GM08714 (cell line): Measurements from ENCODE around the gene SCUBE1.

ENCODE experiments used
- H3K4me3 ChIP-seq: fragments of 200-500 bp; sonication (Bioruptor generic); 2 replicates; pipeline ENCODE4 v1.5.1; 2014; ENCODE audit warnings: mild to moderate bottlenecking, low read length, inconsistent platforms
- ZNF274 ChIP-seq: IDR thresholded peaks from 2 replicates; pipeline ENCODE4 v1.6.1; 2012; ENCODE audit warnings: mild to moderate bottlenecking, low read depth, low read length

Gene SCUBE1

GRCh38 chr22:43176090-43176489, 167.1 kb downstream of the SCUBE1 start:
- no peak overlapping the region for H3K4me3 ChIP-seq
- TF ChIP-seq ZNF274 = no peak

DNA sequence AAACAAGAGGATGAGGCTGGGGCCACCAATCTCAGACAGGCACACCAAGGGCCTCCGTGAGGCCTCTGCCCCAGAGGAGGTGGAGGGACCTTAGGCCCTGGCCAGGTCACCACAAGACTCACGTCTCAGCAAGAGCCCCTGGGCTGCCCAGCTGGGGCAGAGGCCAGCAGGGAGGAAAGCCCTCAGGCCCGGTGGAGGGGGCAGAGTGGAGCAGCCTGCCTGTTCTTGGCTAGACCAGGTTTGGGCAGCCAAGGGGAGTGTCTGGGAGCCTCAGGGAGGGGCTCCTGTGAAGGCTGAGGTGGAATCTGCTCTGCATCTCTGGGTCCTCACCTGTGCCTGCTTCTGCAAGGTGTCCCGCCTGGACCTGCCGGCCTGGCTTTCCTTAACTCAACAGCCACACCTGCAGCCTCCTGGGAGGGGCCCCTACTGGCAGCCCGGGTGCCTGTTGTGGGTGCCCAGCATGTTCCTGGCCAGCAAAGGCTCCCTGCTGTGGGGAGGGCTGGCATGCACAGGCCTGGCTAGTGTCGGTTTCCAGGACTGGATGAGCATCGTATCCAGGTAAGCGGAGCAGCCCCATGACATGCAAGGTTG, 168.1 kb downstream of the SCUBE1 start:
- TF ChIP-seq ZNF274 = no peak
- no peak overlapping the region for H3K4me3 ChIP-seq

GRCh38 chr22:43173976-43174720, 169.0 kb downstream of the SCUBE1 start:
- no peak for TF ChIP-seq ZNF274
- H3K4me3 ChIP-seq = no peak overlapping the region

DNA sequence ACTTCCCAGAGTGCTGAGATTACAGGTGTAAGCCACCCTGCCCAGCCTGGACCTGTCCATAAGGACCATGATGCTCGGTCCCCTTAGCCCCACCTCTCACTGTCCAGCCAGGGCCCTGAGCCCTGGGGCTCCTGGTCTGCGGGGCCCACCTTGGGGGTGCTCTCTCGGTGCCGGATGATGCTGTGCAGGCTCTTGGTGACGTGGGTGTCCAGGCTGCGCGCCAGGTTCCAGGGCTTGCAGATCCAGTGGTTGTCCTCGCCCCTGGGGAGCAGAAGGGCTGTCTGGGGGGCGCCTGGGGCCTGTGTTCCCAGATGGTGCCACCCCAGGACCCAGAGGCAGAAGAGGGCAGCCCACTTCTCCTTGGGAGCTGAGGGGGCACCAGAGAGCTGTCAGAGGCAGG, 169.6 kb downstream of the SCUBE1 start:
- no peak for TF ChIP-seq ZNF274
- H3K4me3 ChIP-seq = no peak overlapping the region

GRCh38 chr22:43172191-43172590, 171.0 kb downstream of the SCUBE1 start:
- no peak for TF ChIP-seq ZNF274

GRCh38 chr22:43171607-43172006, 171.6 kb downstream of the SCUBE1 start:
- TF ChIP-seq ZNF274 = no peak
- no peak overlapping the region for H3K4me3 ChIP-seq

More at GRCh38 chr22:43172191-43172590, 171.0 kb downstream of the SCUBE1 start:
- H3K4me3 ChIP-seq = no peak overlapping the region

DNA sequence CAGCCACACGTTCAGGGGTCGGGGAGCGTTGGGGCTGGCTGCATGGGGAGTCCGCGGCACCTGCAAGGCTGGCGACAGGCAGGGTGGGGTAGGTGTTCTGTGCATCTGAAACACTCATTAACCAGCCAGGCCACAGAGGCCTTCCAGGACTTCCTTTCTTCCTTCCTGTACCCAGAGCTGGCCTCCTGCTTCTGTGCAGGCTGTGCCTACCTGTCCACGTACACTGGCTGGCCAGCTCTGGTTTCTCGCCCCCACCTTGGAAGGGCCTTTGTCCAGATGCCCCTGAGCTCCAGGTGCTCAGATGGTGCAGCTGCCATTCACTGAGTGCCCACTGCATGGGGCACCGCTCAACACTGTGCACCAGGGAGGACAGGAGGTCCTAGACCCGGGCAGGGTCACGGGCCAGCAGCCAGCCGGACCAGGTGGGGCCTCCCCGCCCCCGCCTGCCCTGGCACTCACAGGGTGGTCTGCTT, 172.1 kb downstream of the SCUBE1 start:
- no peak for TF ChIP-seq ZNF274
- H3K4me3 ChIP-seq = no peak overlapping the region

- TF ChIP-seq ZNF274 = no peak
- no peak overlapping the region for H3K4me3 ChIP-seq
These were observed 173.1 kb downstream of the SCUBE1 start for GRCh38 chr22:43170131-43170480.

- no peak for TF ChIP-seq ZNF274
These were observed 173.7 kb downstream of the SCUBE1 start for GRCh38 chr22:43169310-43170130.

DNA sequence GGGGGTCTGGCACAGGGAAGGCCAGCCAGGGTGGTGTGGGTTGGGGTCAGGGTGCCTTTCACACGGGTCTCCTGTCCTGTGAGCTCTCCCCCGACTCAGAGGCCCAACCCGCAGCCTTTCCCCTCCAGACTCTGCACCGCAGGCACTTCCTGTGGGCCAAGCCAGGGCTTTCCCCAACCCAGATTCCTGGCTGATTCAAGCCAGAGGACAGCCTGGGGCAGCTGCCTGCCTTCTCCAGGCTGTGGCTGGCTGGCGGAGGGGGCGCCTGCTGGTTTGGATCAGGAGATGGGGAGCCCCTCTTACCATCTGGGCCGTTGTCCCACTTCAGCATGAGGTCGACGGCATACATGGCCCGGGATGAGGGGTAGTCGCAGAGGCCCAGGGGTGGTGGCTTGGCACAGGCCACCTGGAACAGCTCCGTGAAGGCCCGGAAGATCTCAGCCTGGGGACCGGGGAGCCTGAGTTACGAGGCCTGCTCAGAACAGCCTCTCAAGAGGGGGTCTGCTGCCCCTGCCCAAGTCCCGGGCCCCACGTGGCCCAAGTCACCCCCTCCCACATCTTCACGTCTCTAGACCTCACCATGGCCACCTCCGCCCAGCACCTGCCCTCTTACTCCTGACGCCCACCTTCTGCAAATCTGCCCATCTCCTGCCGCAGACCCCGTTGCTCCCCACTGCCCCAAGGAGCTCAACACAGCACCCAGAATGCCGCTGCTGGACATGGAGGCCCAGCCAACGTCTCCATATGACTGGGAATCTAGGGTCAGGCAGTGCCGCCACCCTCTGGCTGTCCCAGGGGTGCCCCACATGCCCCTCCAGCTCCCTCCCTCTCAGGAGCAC, 174.5 kb downstream of the SCUBE1 start:
- no peak for TF ChIP-seq ZNF274
- H3K4me3 ChIP-seq = no peak overlapping the region

More at GRCh38 chr22:43169310-43170130, 173.7 kb downstream of the SCUBE1 start:
- H3K4me3 ChIP-seq = no peak overlapping the region

GRCh38 chr22:43167001-43167589, 176.1 kb downstream of the SCUBE1 start:
- no peak for TF ChIP-seq ZNF274
- H3K4me3 ChIP-seq = no peak overlapping the region

GRCh38 chr22:43166132-43166930, 176.8 kb downstream of the SCUBE1 start:
- TF ChIP-seq ZNF274 = no peak
- no peak overlapping the region for H3K4me3 ChIP-seq

- H3K4me3 ChIP-seq = no peak overlapping the region
- no peak for TF ChIP-seq ZNF274
These were observed 178.5 kb downstream of the SCUBE1 start for GRCh38 chr22:43164636-43165035.
